Thoracic aorta (tissue), 2 donors: ENCODE results near the gene DSCAM. TPM values are rescaled to one million over a fixed set of nuclear protein-coding genes. Genes with fewer than 3 reads are reported as not detected.

Source experiments
- ATAC-seq: fragments of 150-250 bp; one replicate; pipeline ENCODE4 v1.8.0; 2017; ENCODE audit warnings: low read depth; ENCODE audit not compliant: insufficient number of reproducible peaks, low FRiP score
- DNase-seq: peaks from one replicate; pipeline ENCODE4 v3.0.0-alpha.2; 2020; ENCODE audit warnings: low spot score
- H3K27ac ChIP-seq, 2 donors: fragments of 200-600 bp; sonication (generic); 1 replicate in 1 of 2; 2 replicates in 1 of 2; pipeline ENCODE4 v1.5.1; 2016; ENCODE audit warnings: mild to moderate bottlenecking in 2 of 2, moderate library complexity in 2 of 2
- H3K27me3 ChIP-seq: fragments of 200-600 bp; sonication (generic); replicated peaks from 2 replicates; pipeline ENCODE4 v1.6.0; 2016; ENCODE audit warnings: mild to moderate bottlenecking; ENCODE audit not compliant: insufficient read depth
- H3K36me3 ChIP-seq: fragments of 200-600 bp; sonication (generic); one replicate; pipeline ENCODE4 v1.5.1; 2016
- H3K4me1 ChIP-seq, 2 donors: fragments of 200-600 bp; sonication (generic); 1 replicate in 1 of 2; 2 replicates in 1 of 2; pipeline versions ENCODE4 v1.5.1 to v1.6.0; 2016; ENCODE audit warnings: low read depth in 2 of 2, mild to moderate bottlenecking in 1 of 2; ENCODE audit not compliant: control insufficient read depth in 1 of 2
- H3K4me3 ChIP-seq: fragments of 200-600 bp; sonication (generic); 2 replicates; pipeline ENCODE4 v1.5.1; 2016; ENCODE audit warnings: mild to moderate bottlenecking
- H3K9me3 ChIP-seq: fragments of 200-600 bp; sonication (generic); 2 replicates; pipeline ENCODE4 v1.5.1; 2016
- total RNA-seq, 2 donors: library from RNA; depleted of rRNA; stranded (reverse); fragments of >200 nt; gene quantifications; one replicate each; pipeline versions ENCODE4 v1.1.0 to v1.2.3, GENCODE V29; 2016
- TF ChIP-seq, protein P1 (sequence below): fragments of 200-600 bp; sonication (generic); IDR thresholded peaks from one replicate; pipeline ENCODE4 v1.5.1; 2019; ENCODE audit warnings: antibody characterized with exemption

DSCAM gene
- total RNA-seq, 2 donors from 2014 or later = not detected

DNA sequence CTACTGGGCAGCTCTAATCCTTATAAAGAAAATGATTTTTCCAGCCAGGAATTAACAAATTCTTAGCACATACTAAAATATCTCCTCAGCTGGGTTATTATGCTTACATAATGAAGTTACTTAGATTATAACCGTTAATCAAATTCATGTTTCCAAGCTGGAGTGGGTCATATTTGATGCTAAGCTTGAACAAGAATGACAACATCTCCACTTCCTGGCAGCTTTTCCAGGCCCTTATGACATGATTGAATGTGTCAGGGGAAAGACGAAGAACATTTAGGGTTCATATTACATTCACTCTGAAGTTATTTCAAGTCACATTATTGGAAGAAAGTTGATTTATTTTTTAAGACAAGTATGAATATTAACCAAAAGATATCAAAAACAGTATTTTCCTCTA is 646.0 kb downstream of the DSCAM start:
- ATAC-seq (no peak), DNase-seq (no peak)
- H3K27ac ChIP-seq = no peak overlapping the region
- no peak overlapping the region for H3K4me3 ChIP-seq
- no peaks in the 10 kb centered on the region for H3K4me1 ChIP-seq
- no peaks in the 10 kb centered on the region for H3K27me3 ChIP-seq
- TF ChIP-seq, protein P1, sequence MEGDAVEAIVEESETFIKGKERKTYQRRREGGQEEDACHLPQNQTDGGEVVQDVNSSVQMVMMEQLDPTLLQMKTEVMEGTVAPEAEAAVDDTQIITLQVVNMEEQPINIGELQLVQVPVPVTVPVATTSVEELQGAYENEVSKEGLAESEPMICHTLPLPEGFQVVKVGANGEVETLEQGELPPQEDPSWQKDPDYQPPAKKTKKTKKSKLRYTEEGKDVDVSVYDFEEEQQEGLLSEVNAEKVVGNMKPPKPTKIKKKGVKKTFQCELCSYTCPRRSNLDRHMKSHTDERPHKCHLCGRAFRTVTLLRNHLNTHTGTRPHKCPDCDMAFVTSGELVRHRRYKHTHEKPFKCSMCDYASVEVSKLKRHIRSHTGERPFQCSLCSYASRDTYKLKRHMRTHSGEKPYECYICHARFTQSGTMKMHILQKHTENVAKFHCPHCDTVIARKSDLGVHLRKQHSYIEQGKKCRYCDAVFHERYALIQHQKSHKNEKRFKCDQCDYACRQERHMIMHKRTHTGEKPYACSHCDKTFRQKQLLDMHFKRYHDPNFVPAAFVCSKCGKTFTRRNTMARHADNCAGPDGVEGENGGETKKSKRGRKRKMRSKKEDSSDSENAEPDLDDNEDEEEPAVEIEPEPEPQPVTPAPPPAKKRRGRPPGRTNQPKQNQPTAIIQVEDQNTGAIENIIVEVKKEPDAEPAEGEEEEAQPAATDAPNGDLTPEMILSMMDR = no peak
- no peaks in the 10 kb centered on the region for H3K9me3 ChIP-seq
- no peaks in the 10 kb centered on the region for H3K36me3 ChIP-seq

DNA sequence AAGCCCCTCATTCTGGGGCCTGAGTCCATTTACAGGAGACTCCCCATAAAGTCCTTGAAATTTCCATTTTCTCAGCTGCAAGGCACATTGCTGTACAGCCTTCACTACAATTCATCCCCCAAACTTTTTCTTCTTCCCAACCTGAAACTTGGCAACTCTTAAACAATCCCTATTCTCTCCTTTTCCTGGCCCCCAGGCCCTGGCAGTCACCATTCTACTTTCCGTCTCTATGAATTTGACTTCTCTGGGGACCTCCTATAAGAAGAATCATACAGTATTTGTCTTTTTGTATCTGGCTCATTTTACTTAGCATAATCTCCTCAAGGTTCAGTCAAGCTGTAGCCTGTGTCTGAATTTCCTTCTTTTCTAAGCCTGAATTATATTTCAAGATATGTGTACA is 646.8 kb downstream of the DSCAM start:
- Histone ChIP-seq H3K4me3 (no peak overlapping the region), H3K4me1 (no peaks in the 10 kb centered on the region), H3K9me3 (no peaks in the 10 kb centered on the region), H3K36me3 (no peaks in the 10 kb centered on the region), H3K27me3 (no peaks in the 10 kb centered on the region), H3K27ac (no peak overlapping the region)
- TF ChIP-seq, protein P1 = no peak
- ATAC-seq (no peak), DNase-seq (no peak)

DNA sequence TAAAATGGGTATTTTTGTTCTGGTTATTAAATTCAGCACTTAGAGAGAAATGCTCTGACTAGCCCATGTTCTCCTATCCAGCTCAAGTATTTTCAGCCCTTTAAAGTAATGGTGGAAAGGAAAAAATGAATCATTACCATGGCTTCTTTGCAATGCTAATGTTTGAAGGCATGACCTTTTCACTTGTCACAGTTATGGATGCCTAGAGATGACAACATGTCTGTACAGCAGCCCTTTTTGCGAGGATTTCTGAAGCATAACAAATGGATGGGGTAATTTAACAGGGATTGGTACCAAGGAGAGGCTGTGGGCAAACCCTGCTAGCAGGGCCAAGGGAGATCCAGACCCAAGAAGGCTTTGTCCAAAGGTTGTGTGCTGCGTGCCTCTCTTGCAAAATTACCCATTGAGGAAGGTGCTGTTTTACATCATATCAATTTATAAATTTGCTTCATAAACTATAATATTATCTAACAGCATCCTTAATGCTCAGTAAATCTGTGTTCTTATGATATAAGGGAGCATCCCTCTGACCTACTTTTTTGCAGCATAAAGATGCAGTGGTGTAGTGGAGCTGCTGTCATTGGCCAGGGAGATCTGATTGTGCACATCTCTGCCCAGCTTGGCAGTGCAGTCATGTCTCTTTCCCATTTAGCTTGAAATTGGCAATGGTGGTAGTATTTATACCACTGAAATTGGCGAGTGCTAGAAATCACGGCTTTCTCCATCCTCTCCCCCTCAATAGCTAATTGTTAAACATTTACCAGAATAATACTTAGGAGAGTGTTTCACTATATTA is 652.6 kb downstream of the DSCAM start:
- TF ChIP-seq, protein P1 = no peak
- Histone ChIP-seq H3K27me3 (no peaks in the 10 kb centered on the region), H3K9me3 (no peaks in the 10 kb centered on the region), H3K4me1 (no peaks in the 10 kb centered on the region), H3K4me3 (no peak overlapping the region), H3K27ac (no peak overlapping the region), H3K36me3 (no peaks in the 10 kb centered on the region)
- ATAC-seq (no peak), DNase-seq (no peak)

DNA sequence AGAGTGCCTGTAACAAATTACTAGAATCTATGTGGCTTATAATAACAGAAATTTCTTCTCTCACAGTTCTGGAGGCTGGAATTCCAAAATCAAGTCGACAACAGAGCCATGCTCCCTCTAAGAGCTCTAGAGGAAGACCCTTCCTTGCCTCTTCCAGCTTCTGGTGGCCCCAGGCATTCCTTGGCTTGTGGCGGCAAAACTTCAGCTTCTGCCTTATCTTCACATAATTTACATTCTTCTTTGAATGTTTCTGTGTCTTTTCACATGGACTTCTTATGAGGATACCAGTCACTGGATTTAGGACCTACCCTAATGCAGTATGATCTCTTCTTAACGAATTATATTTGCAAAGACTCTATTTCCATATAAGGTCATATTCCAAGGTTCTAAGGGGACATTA is 655.3 kb downstream of the DSCAM start:
- ATAC-seq (no peak), DNase-seq (no peak)
- Histone ChIP-seq H3K9me3 (no peaks in the 10 kb centered on the region), H3K4me1 (no peaks in the 10 kb centered on the region), H3K27me3 (no peaks in the 10 kb centered on the region), H3K4me3 (no peak overlapping the region), H3K36me3 (no peaks in the 10 kb centered on the region), H3K27ac (no peak overlapping the region)
- TF ChIP-seq, protein P1 = no peak

DNA sequence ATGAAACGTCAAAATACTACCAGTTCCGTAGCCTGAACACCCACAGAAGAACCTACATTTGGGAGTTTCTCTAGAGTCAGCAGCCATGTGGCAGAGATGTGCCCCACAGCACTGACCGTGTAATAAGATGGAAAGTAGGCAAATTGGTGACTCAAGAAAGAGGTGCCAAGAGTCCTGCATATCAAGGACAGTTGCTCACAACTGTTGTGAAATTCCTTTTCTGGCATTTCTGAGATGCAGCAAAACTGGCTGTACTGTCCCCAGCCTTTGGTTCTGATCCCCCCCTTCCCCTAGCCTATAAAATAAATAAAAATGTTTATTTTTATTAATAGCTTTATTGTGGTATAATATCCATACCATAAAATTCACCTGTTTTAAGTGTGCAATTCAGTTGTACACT is 655.8 kb downstream of the DSCAM start:
- Histone ChIP-seq H3K4me1 (no peaks in the 10 kb centered on the region), H3K4me3 (no peak overlapping the region), H3K27me3 (no peaks in the 10 kb centered on the region), H3K9me3 (no peaks in the 10 kb centered on the region), H3K36me3 (no peaks in the 10 kb centered on the region), H3K27ac (no peak overlapping the region)
- DNase-seq (no peak), ATAC-seq (no peak)
- TF ChIP-seq, protein P1 = no peak
